HL-60/S4 treated with retinoic acid at 250 ng/mL for 4 days and 3 days (cell line): Measurements from ENCODE around the gene DNAJC13.
"Not testable (repeated sequence)": the region's sequence is repeated elsewhere in the genome, so short reads cannot be mapped to it uniquely, and the experiment has no call there.

ENCODE experiments used
- in situ Hi-C: fragments of 300-500 bp; cut with MboI; formaldehyde crosslinking; loops from 2 replicates; pipeline ENCODE4 v1.7.0; 2022; ENCODE audit warnings: low sequenced_read_pairs

Gene DNAJC13

GRCh38 chr3:132416807-132417694, at the start of gene DNAJC13:
TSS of gene DNAJC13 (plus strand) at chr3:132417502. CDS start at chr3:132434551, 17,049 bp downstream.
- in situ Hi-C loops, result no loop called here

GRCh38 chr3:132368515-132368914, 48.8 kb upstream of the DNAJC13 start:
- in situ Hi-C loops, result no loop called here

- in situ Hi-C loops, result no loop called here
Measured at GRCh38 chr3:132368962-132369361, 48.3 kb upstream of the DNAJC13 start.

GRCh38 chr3:132376945-132377354, 40.4 kb upstream of the DNAJC13 start:
- in situ Hi-C loops, result not testable (repeated sequence)

GRCh38 chr3:132378048-132378762, 39.1 kb upstream of the DNAJC13 start:
- in situ Hi-C loops, result no loop called here

GRCh38 chr3:132378846-132379245, 38.5 kb upstream of the DNAJC13 start:
- in situ Hi-C loops, result no loop called here

- in situ Hi-C loops, result no loop called here
Measured at GRCh38 chr3:132380920-132381319, 36.4 kb upstream of the DNAJC13 start.

- in situ Hi-C loops, result no loop called here
Measured at GRCh38 chr3:132381348-132381944, 35.9 kb upstream of the DNAJC13 start.

- in situ Hi-C loops, result no loop called here
Measured at GRCh38 chr3:132382267-132382666, 35.0 kb upstream of the DNAJC13 start.

- in situ Hi-C loops, result no loop called here
Measured at GRCh38 chr3:132382688-132383194, 34.6 kb upstream of the DNAJC13 start.

- in situ Hi-C loops, result no loop called here
Measured at GRCh38 chr3:132386259-132386658, 31.0 kb upstream of the DNAJC13 start.

- in situ Hi-C loops, result not testable (repeated sequence)
Measured at GRCh38 chr3:132392675-132393074, 24.6 kb upstream of the DNAJC13 start.

GRCh38 chr3:132394320-132394719, 23.0 kb upstream of the DNAJC13 start:
- in situ Hi-C loops, result no loop called here

- in situ Hi-C loops, result no loop called here
Measured at GRCh38 chr3:132395126-132395525, 22.2 kb upstream of the DNAJC13 start.

GRCh38 chr3:132396255-132396654, 21.0 kb upstream of the DNAJC13 start:
- in situ Hi-C loops, result no loop called here

GRCh38 chr3:132396776-132397175, 20.5 kb upstream of the DNAJC13 start:
- in situ Hi-C loops, result not testable (repeated sequence)

GRCh38 chr3:132399054-132399929, 18.0 kb upstream of the DNAJC13 start:
- in situ Hi-C loops, result no loop called here

GRCh38 chr3:132401255-132401654, 16.0 kb upstream of the DNAJC13 start:
- in situ Hi-C loops, result no loop called here

- in situ Hi-C loops, result no loop called here
Measured at GRCh38 chr3:132404276-132404675, 13.0 kb upstream of the DNAJC13 start.

- in situ Hi-C loops, result no loop called here
Measured at GRCh38 chr3:132405188-132405587, 12.1 kb upstream of the DNAJC13 start.
